Loucy (cell line): Measurements from ENCODE around the gene MVP.

ENCODE experiments used
- H2AFZ ChIP-seq: fragments of 200-600 bp; sonication (generic); 2 replicates; pipeline ENCODE4 v1.6.0; 2016; ENCODE audit warnings: antibody characterized with exemption, mild to moderate bottlenecking, low read length, moderate library complexity
- H3F3A ChIP-seq: fragments of 200-600 bp; 2 replicates; pipeline ENCODE4 v1.6.0; 2016; ENCODE audit warnings: antibody characterized with exemption, low read depth, mild to moderate bottlenecking
- H3K27me3 ChIP-seq: fragments of 200-600 bp; sonication (generic); 2 replicates; pipeline ENCODE4 v1.6.1; 2014; ENCODE audit warnings: low read length, mild to moderate bottlenecking; ENCODE audit not compliant: insufficient read depth, poor library complexity, severe bottlenecking
- H3K36me3 ChIP-seq: fragments of 200-600 bp; sonication (generic); 2 replicates; pipeline ENCODE4 v1.6.1; 2016; ENCODE audit warnings: low read length; ENCODE audit not compliant: insufficient read depth
- H3K4me1 ChIP-seq: fragments of 200-600 bp; sonication (generic); 2 replicates; pipeline ENCODE4 v1.5.1; 2014; ENCODE audit warnings: low read length, mild to moderate bottlenecking; ENCODE audit not compliant: insufficient read depth, poor library complexity, severe bottlenecking
- H3K4me2 ChIP-seq: fragments of 200-600 bp; sonication (generic); 2 replicates; pipeline ENCODE4 v1.6.0; 2014; ENCODE audit warnings: antibody characterized with exemption, low read length, low read depth, mild to moderate bottlenecking; ENCODE audit not compliant: poor library complexity, severe bottlenecking
- H3K4me3 ChIP-seq: fragments of 200-600 bp; sonication (generic); 2 replicates; pipeline ENCODE4 v1.5.1; 2014; ENCODE audit warnings: low read length, mild to moderate bottlenecking, mixed read lengths; ENCODE audit not compliant: poor library complexity, severe bottlenecking
- H3K79me2 ChIP-seq: fragments of 200-600 bp; sonication (generic); 2 replicates; pipeline ENCODE4 v1.6.1; 2014; ENCODE audit warnings: low read length; ENCODE audit not compliant: insufficient read depth
- H3K9ac ChIP-seq: fragments of 200-600 bp; sonication (generic); 2 replicates; pipeline ENCODE4 v1.6.0; 2014; ENCODE audit warnings: mild to moderate bottlenecking, low read depth, low read length, moderate library complexity; ENCODE audit not compliant: poor library complexity, severe bottlenecking
- H3K9me2 ChIP-seq: fragments of 200-600 bp; sonication (generic); replicated peaks from 2 replicates; pipeline ENCODE4 v1.6.1; 2016; ENCODE audit warnings: low read depth, low read length, mixed read lengths
- H3K9me3 ChIP-seq: fragments of 200-600 bp; sonication (generic); 2 replicates; pipeline ENCODE4 v1.6.1; 2014; ENCODE audit warnings: mild to moderate bottlenecking, antibody characterized with exemption, low read length, low read depth; ENCODE audit not compliant: insufficient read depth
- H4K20me1 ChIP-seq: fragments of 200-600 bp; sonication (generic); 2 replicates; pipeline ENCODE4 v1.6.0; 2014; ENCODE audit warnings: antibody characterized with exemption, low read length, mild to moderate bottlenecking; ENCODE audit not compliant: insufficient read depth, poor library complexity, severe bottlenecking
- EZH2phosphoT487 ChIP-seq: fragments of 200-600 bp; IDR thresholded peaks from 2 replicates; pipeline ENCODE4 v1.6.1; 2018; ENCODE audit warnings: antibody characterized with exemption, mild to moderate bottlenecking, moderate library complexity, borderline replicate concordance
- TF ChIP-seq, protein P1 (sequence below): fragments of 200-600 bp; sonication (generic); conservative IDR thresholded peaks from 2 replicates; pipeline ENCODE4 v1.5.1; 2014; ENCODE audit warnings: mild to moderate bottlenecking, antibody characterized with exemption, low read length

Gene MVP

DNA sequence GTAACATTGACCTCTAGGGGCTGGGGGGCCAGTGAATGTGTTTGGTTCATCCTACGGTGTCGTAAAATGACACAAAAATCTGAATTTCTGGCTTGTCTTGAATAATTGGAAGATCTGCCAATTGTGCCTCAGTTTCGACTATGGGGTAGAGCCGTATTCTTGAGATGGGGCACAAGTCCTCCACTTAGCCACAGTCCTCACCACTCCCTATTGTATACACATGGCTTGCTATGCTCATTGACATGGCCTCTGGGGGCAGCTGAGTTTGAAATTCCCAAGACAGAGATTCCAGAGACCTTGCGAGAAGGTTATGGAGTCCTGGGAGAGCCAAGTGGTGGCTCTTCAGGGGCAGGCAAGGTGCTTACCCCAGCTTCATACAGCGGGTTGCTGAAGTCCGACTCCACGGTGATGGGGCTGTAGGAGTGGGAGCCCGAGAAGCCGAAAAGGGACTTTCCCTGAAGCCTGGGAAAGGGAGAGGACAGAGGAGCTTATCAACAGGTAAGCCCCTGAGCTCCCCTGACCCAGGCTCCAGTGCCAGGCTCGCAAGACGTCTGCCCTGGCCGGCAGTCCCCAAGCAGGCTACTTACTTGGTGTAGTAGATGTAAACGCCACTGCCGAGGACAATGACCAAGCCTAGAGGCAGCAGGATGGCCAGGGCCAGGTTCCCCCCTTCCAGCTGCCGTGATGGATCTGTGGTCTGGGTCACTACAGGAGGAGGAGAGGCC, 51.7 kb downstream of the MVP start:
- Histone ChIP-seq H3K4me3 (no peak overlapping the region), H4K20me1 (no peaks in the 10 kb centered on the region), H3K9me3 (no peaks in the 10 kb centered on the region), H3F3A (no peaks in the 10 kb centered on the region), H3K36me3 (no peaks in the 10 kb centered on the region), H3K4me1 (peaks cover 5% of the 10 kb centered on the region), H2AFZ (no peak overlapping the region), H3K79me2 (no peaks in the 10 kb centered on the region), H3K9ac (no peak overlapping the region), H3K4me2 (no peak overlapping the region), H3K27me3 (no peaks in the 10 kb centered on the region), H3K9me2 (no peaks in the 10 kb centered on the region)
- TF ChIP-seq, protein P1, sequence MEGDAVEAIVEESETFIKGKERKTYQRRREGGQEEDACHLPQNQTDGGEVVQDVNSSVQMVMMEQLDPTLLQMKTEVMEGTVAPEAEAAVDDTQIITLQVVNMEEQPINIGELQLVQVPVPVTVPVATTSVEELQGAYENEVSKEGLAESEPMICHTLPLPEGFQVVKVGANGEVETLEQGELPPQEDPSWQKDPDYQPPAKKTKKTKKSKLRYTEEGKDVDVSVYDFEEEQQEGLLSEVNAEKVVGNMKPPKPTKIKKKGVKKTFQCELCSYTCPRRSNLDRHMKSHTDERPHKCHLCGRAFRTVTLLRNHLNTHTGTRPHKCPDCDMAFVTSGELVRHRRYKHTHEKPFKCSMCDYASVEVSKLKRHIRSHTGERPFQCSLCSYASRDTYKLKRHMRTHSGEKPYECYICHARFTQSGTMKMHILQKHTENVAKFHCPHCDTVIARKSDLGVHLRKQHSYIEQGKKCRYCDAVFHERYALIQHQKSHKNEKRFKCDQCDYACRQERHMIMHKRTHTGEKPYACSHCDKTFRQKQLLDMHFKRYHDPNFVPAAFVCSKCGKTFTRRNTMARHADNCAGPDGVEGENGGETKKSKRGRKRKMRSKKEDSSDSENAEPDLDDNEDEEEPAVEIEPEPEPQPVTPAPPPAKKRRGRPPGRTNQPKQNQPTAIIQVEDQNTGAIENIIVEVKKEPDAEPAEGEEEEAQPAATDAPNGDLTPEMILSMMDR = no peak
- no peak for TF ChIP-seq EZH2phosphoT487

DNA sequence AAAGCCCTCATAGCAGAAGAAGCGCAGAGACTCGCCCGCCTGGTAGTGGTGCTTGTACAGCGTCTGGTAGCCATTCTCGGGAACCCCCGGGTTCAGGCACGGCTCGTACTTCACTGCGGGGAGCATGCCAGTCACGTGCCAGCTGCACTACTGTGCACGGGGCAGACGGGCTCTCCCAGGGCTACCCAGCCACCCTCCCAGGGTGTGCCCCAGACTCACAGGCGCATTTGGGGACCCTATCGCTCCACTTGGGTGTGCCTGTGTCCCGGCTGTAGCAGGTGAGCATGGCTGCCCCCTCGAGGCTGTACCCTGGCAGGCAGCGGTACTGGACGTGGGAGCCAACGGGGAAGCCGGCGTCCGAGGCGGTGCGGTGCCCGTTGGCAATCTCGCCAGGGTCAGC, 53.1 kb downstream of the MVP start:
- no peaks in the 10 kb centered on the region for H3K27me3 ChIP-seq
- no peak overlapping the region for H3K9ac ChIP-seq
- H3K4me1 ChIP-seq = no peaks in the 10 kb centered on the region
- no peak overlapping the region for H2AFZ ChIP-seq
- H3K9me2 ChIP-seq = no peaks in the 10 kb centered on the region
- H3K36me3 ChIP-seq = no peaks in the 10 kb centered on the region
- no peak for TF ChIP-seq EZH2phosphoT487
- TF ChIP-seq, protein P1 = no peak
- H3K4me3 ChIP-seq = no peak overlapping the region
- H3K79me2 ChIP-seq = no peaks in the 10 kb centered on the region
- no peaks in the 10 kb centered on the region for H3K9me3 ChIP-seq
- H3F3A ChIP-seq = no peaks in the 10 kb centered on the region
- no peaks in the 10 kb centered on the region for H4K20me1 ChIP-seq
- H3K4me2 ChIP-seq = no peak overlapping the region

DNA sequence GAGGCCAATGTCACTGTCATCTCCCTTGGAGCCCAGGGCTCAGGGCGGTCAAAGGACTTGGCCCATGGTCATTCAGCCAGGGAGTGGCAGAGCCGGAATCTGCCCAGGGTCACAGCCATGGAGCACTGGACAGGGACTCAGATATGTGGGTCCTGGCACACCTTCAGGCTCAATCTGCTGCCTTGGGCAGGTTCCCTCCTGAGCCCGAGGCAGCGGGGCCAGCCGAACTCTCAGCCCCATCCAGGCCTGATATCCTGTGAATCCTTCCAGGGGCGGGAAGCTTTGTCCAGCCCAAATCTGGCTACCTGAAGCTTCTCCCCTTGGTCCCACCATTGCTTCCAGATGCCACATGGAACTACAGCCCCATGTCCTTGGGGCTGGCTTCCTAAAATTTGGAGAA, 54.9 kb downstream of the MVP start:
- H3K9ac ChIP-seq = no peak overlapping the region
- H2AFZ ChIP-seq = no peak overlapping the region
- no peak for TF ChIP-seq EZH2phosphoT487
- TF ChIP-seq, protein P1 = no peak
- H3K4me3 ChIP-seq = no peak overlapping the region
- no peaks in the 10 kb centered on the region for H4K20me1 ChIP-seq
- H3F3A ChIP-seq = no peaks in the 10 kb centered on the region
- no peaks in the 10 kb centered on the region for H3K9me3 ChIP-seq
- H3K9me2 ChIP-seq = no peaks in the 10 kb centered on the region
- H3K4me1 ChIP-seq = no peaks in the 10 kb centered on the region
- H3K36me3 ChIP-seq = no peaks in the 10 kb centered on the region
- no peaks in the 10 kb centered on the region for H3K79me2 ChIP-seq
- H3K27me3 ChIP-seq = no peaks in the 10 kb centered on the region
- H3K4me2 ChIP-seq = no peak overlapping the region
